GM13977 (cell line): ENCODE results near the gene IFT27.

Experiments
- DNase-seq: peaks from one replicate; pipeline ENCODE4 v3.0.0; 2012; ENCODE audit warnings: low spot score
- CTCF ChIP-seq: IDR thresholded peaks from 2 replicates; pipeline ENCODE4 v1.5.1; 2012; ENCODE audit warnings: mild to moderate bottlenecking, control low read depth; ENCODE audit not compliant: insufficient read depth; ENCODE audit errors: extremely low read depth, missing control alignments
- in situ Hi-C: fragments of 300-500 bp; cut with MboI; formaldehyde crosslinking; loops from one replicate; pipeline ENCODE4 v1.12.0; 2022; ENCODE audit warnings: low sequenced_read_pairs, low pct_unique_long_range_greater_than_20kb, mixed read lengths, inconsistent platforms; ENCODE audit not compliant: unreplicated experiment

The IFT27 gene

GRCh38 chr22:36767035-36767775 is 8.7 kb downstream of the IFT27 start:
- in situ Hi-C loops = no loop called here
- no peak for DNase-seq
- TF ChIP-seq CTCF = no peak

GRCh38 chr22:36765943-36766450 is 9.9 kb downstream of the IFT27 start:
- TF ChIP-seq CTCF = no peak
- no peak for DNase-seq
- in situ Hi-C loops = no loop called here

- TF ChIP-seq CTCF = no peak
- in situ Hi-C loops = no loop called here
- DNase-seq = no peak
These were observed 10.6 kb downstream of the IFT27 start for GRCh38 chr22:36765131-36765942.

- no peak for TF ChIP-seq CTCF
- DNase-seq = no peak
- in situ Hi-C loops = no loop called here
These were observed 11.3 kb downstream of the IFT27 start for GRCh38 chr22:36764641-36765040.

GRCh38 chr22:36764060-36764459 is 11.9 kb downstream of the IFT27 start:
- in situ Hi-C loops = no loop called here
- TF ChIP-seq CTCF = no peak
- no peak for DNase-seq

GRCh38 chr22:36763576-36763975 is 12.3 kb downstream of the IFT27 start:
- no peak for TF ChIP-seq CTCF
- in situ Hi-C loops = no loop called here
- no peak for DNase-seq
